RPMI7951 (cell line): Measurements from ENCODE around the gene CBL. TPM values are rescaled to one million over a fixed set of nuclear protein-coding genes. Genes with fewer than 3 reads are reported as not detected.

ENCODE experiments used
- DNase-seq: peaks from one replicate; pipeline ENCODE4 v3.0.0-alpha.2; 2012; ENCODE audit warnings: low read depth
- total RNA-seq: library from RNA; depleted of rRNA; stranded (reverse); fragments of >200 nt; shearing (Covaris generic); gene quantifications from 2 replicates; pipeline ENCODE4 v1.2.3, GENCODE V29; 2014

Gene CBL
- total RNA-seq, 1 experiment from 2014 or later: 14.1 TPM

- no peak for DNase-seq
Measured at GRCh38 chr11:119330237-119330636, 124.1 kb downstream of the CBL start.

- no peak for DNase-seq
Measured at GRCh38 chr11:119332111-119332765, 126.1 kb downstream of the CBL start.

- peak; percentile 99 for DNase-seq
Measured at GRCh38 chr11:119334174-119334930, 128.2 kb downstream of the CBL start, which contains the start of gene RNF26. Gene RNF26 (plus strand): TSS chr11:119334527. CDS start chr11:119335123, 596 bp downstream.

- no peak for DNase-seq
Measured at GRCh38 chr11:119335091-119335654, 129.0 kb downstream of the CBL start.

GRCh38 chr11:119335655-119336543, 129.8 kb downstream of the CBL start:
- DNase-seq: peak; percentile 89

GRCh38 chr11:119336744-119337469, 130.8 kb downstream of the CBL start:
- DNase-seq: no peak

GRCh38 chr11:119337581-119338317, 131.6 kb downstream of the CBL start:
- peak; percentile 47 for DNase-seq

- DNase-seq: peak; percentile 60
Measured at GRCh38 chr11:119338318-119338890, 132.3 kb downstream of the CBL start.

- no peak for DNase-seq
Measured at GRCh38 chr11:119338965-119339588, 132.9 kb downstream of the CBL start.

- no peak for DNase-seq
Measured at GRCh38 chr11:119339589-119340334, 133.6 kb downstream of the CBL start.

- peak; percentile 53 for DNase-seq
Measured at GRCh38 chr11:119340335-119341221, 134.4 kb downstream of the CBL start, which contains the start of gene C1QTNF5. Gene C1QTNF5 (minus strand): TSS chr11:119340883. CDS start chr11:119340397, 486 bp downstream.

- DNase-seq: no peak
Measured at GRCh38 chr11:119341222-119342022, 135.3 kb downstream of the CBL start.

GRCh38 chr11:119342023-119342300, 135.8 kb downstream of the CBL start:
- no peak for DNase-seq

- no peak for DNase-seq
Measured at GRCh38 chr11:119342362-119343130, 136.4 kb downstream of the CBL start.

- no peak for DNase-seq
Measured at GRCh38 chr11:119343726-119344125, 137.6 kb downstream of the CBL start.

- DNase-seq: no peak
Measured at GRCh38 chr11:119344291-119345010, 138.3 kb downstream of the CBL start.
